Caki2 (cell line): ENCODE data around the gene SHLD2. TPM values are rescaled to one million over a fixed set of nuclear protein-coding genes. Genes with fewer than 3 reads are reported as not detected.
"Not testable (repeated sequence)": the region's sequence is repeated elsewhere in the genome, so short reads cannot be mapped to it uniquely, and the experiment has no call there.

ENCODE experiments used
- DNase-seq: peaks from one replicate; pipeline ENCODE4 v3.0.0-alpha.2; 2015; ENCODE audit warnings: low read depth
- in situ Hi-C: cut with HindIII; loops from 2 replicates; pipeline ENCODE4 v1.10.0; 2016; ENCODE audit warnings: low sequenced_read_pairs, low pct_unique_long_range_greater_than_20kb, mixed read lengths
- total RNA-seq: library from RNA; depleted of rRNA; stranded (reverse); fragments of >200 nt; shearing (Covaris generic); gene quantifications from 2 replicates; pipeline ENCODE4 v1.2.3, GENCODE V29; 2014; ENCODE audit warnings: low replicate concordance; rRNA removed

Gene SHLD2
- total RNA-seq: 17.0 and 20.0 TPM in 2 replicates

GRCh38 chr10:87094373-87095235 lies at the start of gene SHLD2, which contains the start of gene GLUD1:
Gene SHLD2, plus strand, starts transcription at chr10:87095206. Its CDS starts 56,149 bp downstream, at chr10:87151355.
Gene GLUD1, minus strand, starts transcription at chr10:87094843. Its CDS starts 74 bp downstream, at chr10:87094769.
- in situ Hi-C loops: no loop called here
- peak; percentile 90 for DNase-seq

GRCh38 chr10:87045434-87045938 lies 49.5 kb upstream of the SHLD2 start:
- no peak for DNase-seq
- in situ Hi-C loops: no loop called here

GRCh38 chr10:87053111-87053510 lies 41.9 kb upstream of the SHLD2 start:
- no peak for DNase-seq
- in situ Hi-C loops: no loop called here

- in situ Hi-C loops: no loop called here
- no peak for DNase-seq
These were observed 41.3 kb upstream of the SHLD2 start for GRCh38 chr10:87053577-87054181.

- DNase-seq: no peak
- in situ Hi-C loops: no loop called here
These were observed 40.4 kb upstream of the SHLD2 start for GRCh38 chr10:87054373-87055295.

- DNase-seq: no peak
- in situ Hi-C loops: no loop called here
These were observed 36.8 kb upstream of the SHLD2 start for GRCh38 chr10:87058171-87058570.

- in situ Hi-C loops: no loop called here
- no peak for DNase-seq
These were observed 35.6 kb upstream of the SHLD2 start for GRCh38 chr10:87059401-87059800.

- in situ Hi-C loops: no loop called here
These were observed 34.6 kb upstream of the SHLD2 start for GRCh38 chr10:87060280-87060928.

GRCh38 chr10:87064651-87065050 lies 30.4 kb upstream of the SHLD2 start:
- DNase-seq: no peak
- in situ Hi-C loops: no loop called here

More at GRCh38 chr10:87060280-87060928, 34.6 kb upstream of the SHLD2 start:
- no peak for DNase-seq

- DNase-seq: no peak
- in situ Hi-C loops: no loop called here
These were observed 28.8 kb upstream of the SHLD2 start for GRCh38 chr10:87066178-87066577.

- in situ Hi-C loops: no loop called here
- no peak for DNase-seq
These were observed 28.1 kb upstream of the SHLD2 start for GRCh38 chr10:87066865-87067264.

- in situ Hi-C loops: no loop called here
These were observed 26.7 kb upstream of the SHLD2 start for GRCh38 chr10:87068281-87068680.

GRCh38 chr10:87072449-87072848 lies 22.6 kb upstream of the SHLD2 start:
- DNase-seq: no peak
- in situ Hi-C loops: no loop called here

More at GRCh38 chr10:87068281-87068680, 26.7 kb upstream of the SHLD2 start:
- no peak for DNase-seq

GRCh38 chr10:87076421-87076820 lies 18.6 kb upstream of the SHLD2 start:
- DNase-seq, in situ Hi-C loops: not testable (repeated sequence)

GRCh38 chr10:87079106-87079836 lies 15.7 kb upstream of the SHLD2 start:
- peak; percentile 25 for DNase-seq
- in situ Hi-C loops: no loop called here

- in situ Hi-C loops, DNase-seq: not testable (repeated sequence)
These were observed 14.4 kb upstream of the SHLD2 start for GRCh38 chr10:87080621-87081020.

GRCh38 chr10:87081574-87081973 lies 13.4 kb upstream of the SHLD2 start:
- DNase-seq, in situ Hi-C loops: not testable (repeated sequence)
